ENCODE data around the gene VKORC1L1.
"Not testable (repeated sequence)": the region's sequence is repeated elsewhere in the genome, so short reads cannot be mapped to it uniquely, and the experiment has no call there.

GRCh38 chr7:65857321-65857894 lies 15.5 kb upstream of the VKORC1L1 start:
- TF ChIP-seq, protein P1, sequence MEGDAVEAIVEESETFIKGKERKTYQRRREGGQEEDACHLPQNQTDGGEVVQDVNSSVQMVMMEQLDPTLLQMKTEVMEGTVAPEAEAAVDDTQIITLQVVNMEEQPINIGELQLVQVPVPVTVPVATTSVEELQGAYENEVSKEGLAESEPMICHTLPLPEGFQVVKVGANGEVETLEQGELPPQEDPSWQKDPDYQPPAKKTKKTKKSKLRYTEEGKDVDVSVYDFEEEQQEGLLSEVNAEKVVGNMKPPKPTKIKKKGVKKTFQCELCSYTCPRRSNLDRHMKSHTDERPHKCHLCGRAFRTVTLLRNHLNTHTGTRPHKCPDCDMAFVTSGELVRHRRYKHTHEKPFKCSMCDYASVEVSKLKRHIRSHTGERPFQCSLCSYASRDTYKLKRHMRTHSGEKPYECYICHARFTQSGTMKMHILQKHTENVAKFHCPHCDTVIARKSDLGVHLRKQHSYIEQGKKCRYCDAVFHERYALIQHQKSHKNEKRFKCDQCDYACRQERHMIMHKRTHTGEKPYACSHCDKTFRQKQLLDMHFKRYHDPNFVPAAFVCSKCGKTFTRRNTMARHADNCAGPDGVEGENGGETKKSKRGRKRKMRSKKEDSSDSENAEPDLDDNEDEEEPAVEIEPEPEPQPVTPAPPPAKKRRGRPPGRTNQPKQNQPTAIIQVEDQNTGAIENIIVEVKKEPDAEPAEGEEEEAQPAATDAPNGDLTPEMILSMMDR (IDR thresholded peaks at IDR 0.05; ENCODE audit: extremely low read depth in 1 of 2, insufficient read depth in 1 of 2, low read depth in 1 of 2, low read length in 2 of 2), result not testable (repeated sequence)
- TF ChIP-seq EZH2 (IDR thresholded peaks at IDR 0.05; ENCODE audit: borderline replicate concordance, low read depth, low read length, severe bottlenecking); MAX (IDR thresholded peaks at IDR 0.05; ENCODE audit: insufficient read depth, insufficient read length); POLR2A (IDR thresholded peaks at IDR 0.05; ENCODE audit: low read depth, low read length); POLR2AphosphoS5 (IDR thresholded peaks at IDR 0.05; ENCODE audit: insufficient read depth, low read depth, low read length); JUN (IDR thresholded peaks at IDR 0.05; ENCODE audit: borderline replicate concordance, insufficient read depth, insufficient read length, low read depth); MYC (IDR thresholded peaks at IDR 0.05; ENCODE audit: low read depth, low read length): not testable (repeated sequence)

Data from endothelial cell of umbilical vein (primary cell).